Purkinje cell (primary cell): ENCODE measurements around the gene RHOBTB1. TPM values are rescaled to one million over a fixed set of nuclear protein-coding genes. Genes with fewer than 3 reads are reported as not detected.

Experiments
- polyA plus RNA-seq: library from polyadenylated mRNA; unstranded; fragments of >200 nt; fragmentation: Nextera tagmentation; gene quantifications from 2 replicates; pipeline ENCODE4 v1.2.1, GENCODE V29; 2014

Gene RHOBTB1
- 1.6 and 2.5 TPM in 2 replicates for polyA plus RNA-seq

DNA sequence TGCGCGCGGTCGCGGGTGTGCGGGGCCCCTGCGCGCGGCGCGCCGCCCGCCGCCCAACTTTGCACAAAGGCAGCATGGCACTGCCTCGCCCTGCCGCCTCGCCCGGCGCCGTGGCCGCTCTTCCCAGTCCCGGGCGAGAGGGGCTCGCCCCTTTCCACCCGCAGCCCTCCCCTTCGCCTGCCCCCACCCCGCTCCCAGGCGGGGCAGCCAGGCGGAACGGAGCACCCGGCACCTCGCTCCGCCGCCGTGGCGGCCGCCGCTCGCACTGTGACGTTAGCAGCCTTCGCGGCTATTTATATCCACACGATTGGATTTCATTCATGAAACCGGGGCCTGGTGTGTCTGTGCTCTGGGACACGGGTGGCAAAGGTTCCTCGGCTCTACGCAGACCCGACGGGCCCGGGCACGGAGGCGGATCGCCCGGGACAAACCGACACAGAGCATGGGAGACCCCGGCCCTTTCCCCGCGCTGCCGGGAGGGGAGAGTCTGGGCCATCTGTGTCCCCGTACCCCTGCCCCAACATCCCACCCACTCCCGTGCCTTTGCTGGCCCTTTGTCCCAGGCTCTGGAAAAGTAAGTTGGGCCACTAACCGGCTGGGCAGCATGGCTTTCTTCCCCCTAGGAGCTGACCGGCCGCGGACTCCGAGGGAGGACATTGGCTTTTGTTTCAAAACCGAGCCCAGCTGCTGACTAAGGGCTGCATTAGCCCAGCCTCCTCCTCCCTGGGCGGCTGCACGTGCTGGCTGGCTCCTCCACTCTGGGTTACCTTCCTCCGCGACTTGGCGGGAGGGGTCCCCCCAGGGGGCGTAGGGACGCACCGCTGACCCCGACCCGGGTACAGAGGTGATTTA, at the start of gene RHOBTB1:
Gene RHOBTB1 (minus strand): TSS at position 128 of the 852 bp plus-strand sequence. CDS start 32,643 bp downstream, outside the sequence.

Other genes starting within 250 kb of the RHOBTB1 start
- 2.2 TPM in 1 of 2 replicates, not detected in the other for gene CDK1, start 165.7 kb downstream of the RHOBTB1 start, polyA plus RNA-seq